ENCODE results near the gene SLC9A2. TPM values are rescaled to one million over a fixed set of nuclear protein-coding genes. Genes with fewer than 3 reads are reported as not detected.

Gene SLC9A2
- total and polyA plus RNA-seq, 7 donors, result under 0.01 to 14.0 (median 6.0) TPM; not detected in 2

GRCh38 chr2:102592601-102593000 is 26.8 kb upstream of the SLC9A2 start:
- no peak for DNase-seq
- Histone ChIP-seq H3K27me3 (no peaks in the 10 kb centered on the region), H3K4me1 (no peaks in the 10 kb centered on the region), H3K27ac (no peak overlapping the region), H3K36me3 (no peaks in the 10 kb centered on the region), H3K9me3 (no peaks in the 10 kb centered on the region), H3K4me3 (no peak overlapping the region)
- no peak for TF ChIP-seq POLR2AphosphoS5 (IDR thresholded peaks at IDR 0.05)
- no peak for TF ChIP-seq CTCF (IDR thresholded peaks at IDR 0.05)
- TF ChIP-seq EP300 (IDR thresholded peaks at IDR 0.05), result no peak
- no peak for TF ChIP-seq POLR2A (IDR thresholded peaks at IDR 0.05)
- intact Hi-C loops (cut with DNase I), result no loop called here
- 40 to 89% methylated on average over 2 of the region's 2 CpGs for WGBS, 2 donors

GRCh38 chr2:102593516-102593915 is 25.8 kb upstream of the SLC9A2 start:
- Histone ChIP-seq H3K9me3 (no peaks in the 10 kb centered on the region), H3K4me3 (no peak overlapping the region), H3K4me1 (no peaks in the 10 kb centered on the region), H3K36me3 (no peaks in the 10 kb centered on the region), H3K27me3 (no peaks in the 10 kb centered on the region), H3K27ac (no peak overlapping the region)
- DNase-seq, result no peak
- intact Hi-C loops (cut with DNase I), result no loop called here
- 12 to 64% methylated on average over 3 of the region's 3 CpGs for WGBS, 2 donors
- TF ChIP-seq EP300 (IDR thresholded peaks at IDR 0.05), result no peak
- no peak for TF ChIP-seq POLR2A (IDR thresholded peaks at IDR 0.05)
- no peak for TF ChIP-seq CTCF (IDR thresholded peaks at IDR 0.05)
- TF ChIP-seq POLR2AphosphoS5 (IDR thresholded peaks at IDR 0.05), result no peak

- H3K4me1 ChIP-seq, result no peaks in the 10 kb centered on the region
- H3K27ac ChIP-seq, result no peak overlapping the region
- no peak overlapping the region for H3K4me3 ChIP-seq
- TF ChIP-seq EP300 (IDR thresholded peaks at IDR 0.05) (no peak), CTCF (IDR thresholded peaks at IDR 0.05) (no peak), POLR2AphosphoS5 (IDR thresholded peaks at IDR 0.05) (no peak), POLR2A (IDR thresholded peaks at IDR 0.05) (no peak)
- no peak for DNase-seq
- no peaks in the 10 kb centered on the region for H3K27me3 ChIP-seq
- intact Hi-C loops (cut with DNase I), result no loop called here
- H3K9me3 ChIP-seq, result no peaks in the 10 kb centered on the region
- no peaks in the 10 kb centered on the region for H3K36me3 ChIP-seq
- 45 to 73% methylated on average over 6 of the region's 6 CpGs for WGBS, 2 donors
These were observed 24.8 kb upstream of the SLC9A2 start for GRCh38 chr2:102594445-102595016.

- no peaks in the 10 kb centered on the region for H3K36me3 ChIP-seq
- no peaks in the 10 kb centered on the region for H3K27me3 ChIP-seq
- H3K4me3 ChIP-seq, result no peak overlapping the region
- no peak for DNase-seq
- no peaks in the 10 kb centered on the region for H3K4me1 ChIP-seq
- 79 to 81% methylated on average over 9 of the region's 9 CpGs for WGBS, 2 donors
- no peaks in the 10 kb centered on the region for H3K9me3 ChIP-seq
- intact Hi-C loops (cut with DNase I), result no loop called here
- TF ChIP-seq CTCF (IDR thresholded peaks at IDR 0.05) (no peak), POLR2A (IDR thresholded peaks at IDR 0.05) (no peak), EP300 (IDR thresholded peaks at IDR 0.05) (no peak), POLR2AphosphoS5 (IDR thresholded peaks at IDR 0.05) (no peak)
- H3K27ac ChIP-seq, result no peak overlapping the region
These were observed 21.6 kb upstream of the SLC9A2 start for GRCh38 chr2:102597788-102598187.

GRCh38 chr2:102599486-102599885 is 19.9 kb upstream of the SLC9A2 start:
- DNase-seq, result no peak
- H3K9me3 ChIP-seq, result no peaks in the 10 kb centered on the region
- no peaks in the 10 kb centered on the region for H3K36me3 ChIP-seq
- H3K4me3 ChIP-seq, result no peak overlapping the region
- TF ChIP-seq POLR2A (IDR thresholded peaks at IDR 0.05), result no peak
- TF ChIP-seq EP300 (IDR thresholded peaks at IDR 0.05), result no peak
- no peak for TF ChIP-seq CTCF (IDR thresholded peaks at IDR 0.05)
- TF ChIP-seq POLR2AphosphoS5 (IDR thresholded peaks at IDR 0.05), result no peak
- no peaks in the 10 kb centered on the region for H3K27me3 ChIP-seq
- no peak overlapping the region for H3K27ac ChIP-seq
- 70 to 75% methylated on average over 6 of the region's 6 CpGs for WGBS, 2 donors
- H3K4me1 ChIP-seq, result no peaks in the 10 kb centered on the region
- intact Hi-C loops (cut with DNase I), result no loop called here

Data from sigmoid colon (tissue), 7 donors.